Stimulated activated CD8-positive, alpha-beta memory T cell treated with anti-CD3 and anti-CD28 coated beads, Interleukin-7, amount 100 ng/mL, for 24 hours (primary cell): ENCODE data around the gene GUK1.
"Not testable (repeated sequence)": the region's sequence is repeated elsewhere in the genome, so short reads cannot be mapped to it uniquely, and the experiment has no call there.

Experiments
- DNase-seq: peaks from one replicate; pipeline ENCODE4 v3.0.0-alpha.2; 2020; ENCODE audit warnings: low read depth

GUK1 gene

DNA sequence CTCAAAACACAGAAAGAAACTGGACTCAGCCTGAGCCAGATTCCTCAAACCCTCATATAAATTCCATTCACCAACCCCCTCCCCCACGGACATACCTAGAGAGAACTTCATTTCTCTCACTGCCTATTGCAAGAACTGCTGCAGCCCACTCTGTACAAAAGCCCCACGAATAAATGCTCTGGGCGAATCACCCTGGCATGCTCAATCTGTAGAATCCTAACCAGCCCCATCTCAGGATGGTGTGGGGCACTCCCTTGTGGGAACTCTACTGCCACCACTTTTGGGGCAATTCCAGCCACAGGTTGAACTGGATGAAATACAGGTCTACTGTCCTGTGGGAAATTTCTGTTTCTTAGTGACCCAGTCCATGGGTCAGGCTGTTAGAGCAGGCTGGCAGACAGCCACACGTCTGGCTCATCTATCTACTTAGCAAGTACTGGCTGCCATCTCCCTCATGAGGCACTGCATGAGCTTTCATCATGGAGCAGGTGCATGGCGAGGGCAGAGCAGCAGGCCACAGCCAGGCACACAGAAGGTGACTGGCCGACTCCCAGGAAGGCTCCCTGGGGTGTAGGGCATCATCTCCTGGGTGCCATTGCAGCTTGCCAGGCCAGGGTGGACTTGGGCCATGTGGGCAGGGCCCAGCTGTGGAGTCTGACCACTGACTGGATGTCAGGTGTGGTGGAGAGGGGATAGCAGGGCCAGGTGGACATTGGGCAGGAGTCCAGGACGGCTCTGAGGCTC lies 35.4 kb upstream of the GUK1 start:
- DNase-seq, result no peak

DNA sequence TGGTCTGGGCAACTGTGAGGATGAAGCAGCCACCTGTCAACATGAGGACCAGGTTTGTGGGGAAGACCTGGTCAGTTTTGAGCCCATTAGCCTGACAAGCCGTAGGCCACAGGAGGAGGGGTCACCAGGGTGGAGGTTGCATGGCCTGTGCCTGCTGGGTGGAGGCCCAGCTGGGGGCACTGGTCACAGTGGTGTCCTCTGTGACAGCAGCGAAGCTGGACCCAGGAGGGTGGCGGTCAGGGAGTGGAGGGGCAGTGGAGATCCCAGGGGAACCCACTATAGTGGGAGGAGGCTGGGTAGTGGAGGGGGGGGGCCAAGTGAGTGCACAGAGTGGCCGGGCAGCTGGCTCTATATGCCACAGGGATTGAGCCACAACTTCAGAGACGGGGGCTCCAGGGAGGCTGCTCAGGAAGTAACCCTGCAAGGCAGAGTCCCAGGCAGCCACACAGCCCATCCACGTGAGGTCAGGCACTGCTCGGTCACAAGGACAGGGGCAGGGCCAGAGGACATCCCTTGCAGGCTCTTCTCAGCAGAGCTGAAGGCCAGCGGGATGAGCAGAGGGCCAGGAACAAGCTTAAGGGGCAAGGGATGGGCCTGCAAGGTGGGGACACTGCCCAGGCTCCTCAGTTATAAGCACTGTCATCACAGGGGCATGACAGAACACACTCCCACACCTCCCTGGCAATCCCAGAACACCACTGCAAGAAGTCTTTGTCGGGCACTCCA lies 34.6 kb upstream of the GUK1 start:
- DNase-seq, result no peak

DNA sequence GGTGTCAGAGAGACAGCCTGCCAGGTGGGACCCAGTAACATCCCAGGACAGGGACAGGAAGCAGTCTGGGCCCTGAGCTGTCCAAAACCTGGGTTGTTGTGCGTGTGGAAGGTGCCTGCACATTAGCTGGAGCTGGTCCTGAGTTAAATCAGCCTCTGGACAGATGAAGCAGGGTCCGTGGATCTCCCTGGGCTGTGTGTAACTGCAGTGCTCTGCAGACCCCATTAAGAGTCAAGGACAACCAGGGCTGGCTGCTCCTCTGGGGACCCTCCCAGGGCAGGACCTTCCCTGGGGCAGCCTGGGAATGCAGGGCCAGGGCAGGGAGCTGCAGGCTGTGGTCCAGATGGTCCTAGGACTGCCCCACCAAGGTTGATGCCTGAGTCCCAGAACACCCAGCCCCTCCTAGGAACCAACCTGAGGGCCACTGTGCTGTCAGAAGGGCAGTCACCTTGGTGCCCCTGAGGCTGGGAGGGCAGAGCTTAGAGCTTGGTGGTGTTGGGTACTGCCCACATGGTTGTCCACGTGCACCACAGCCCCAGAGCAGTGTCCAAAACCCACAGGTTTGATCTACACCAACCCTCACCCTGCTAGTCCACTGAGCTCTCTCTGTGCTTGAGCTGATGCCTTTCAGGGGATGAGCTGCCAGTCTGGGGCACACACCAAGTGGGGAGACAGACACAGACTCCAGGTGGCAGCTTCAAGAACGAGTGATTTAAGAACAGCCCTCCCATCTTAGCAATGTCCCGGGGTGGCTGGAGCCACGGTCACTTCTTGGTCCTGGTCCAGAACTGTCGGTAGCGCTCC lies 33.9 kb upstream of the GUK1 start:
- no peak for DNase-seq

DNA sequence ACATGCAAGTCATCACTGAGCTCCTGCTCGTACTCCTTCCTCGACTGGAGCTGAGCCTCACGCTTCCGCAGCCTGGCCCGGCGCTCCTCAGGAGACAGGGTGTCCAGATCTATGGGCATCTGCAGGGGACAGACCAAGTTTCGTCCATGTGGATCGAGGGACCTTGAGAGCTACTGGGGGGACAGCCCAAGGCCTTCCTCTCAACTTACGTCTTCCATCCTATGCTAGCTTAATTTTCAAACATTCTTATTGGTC lies 33.4 kb upstream of the GUK1 start:
- DNase-seq, result no peak

DNA sequence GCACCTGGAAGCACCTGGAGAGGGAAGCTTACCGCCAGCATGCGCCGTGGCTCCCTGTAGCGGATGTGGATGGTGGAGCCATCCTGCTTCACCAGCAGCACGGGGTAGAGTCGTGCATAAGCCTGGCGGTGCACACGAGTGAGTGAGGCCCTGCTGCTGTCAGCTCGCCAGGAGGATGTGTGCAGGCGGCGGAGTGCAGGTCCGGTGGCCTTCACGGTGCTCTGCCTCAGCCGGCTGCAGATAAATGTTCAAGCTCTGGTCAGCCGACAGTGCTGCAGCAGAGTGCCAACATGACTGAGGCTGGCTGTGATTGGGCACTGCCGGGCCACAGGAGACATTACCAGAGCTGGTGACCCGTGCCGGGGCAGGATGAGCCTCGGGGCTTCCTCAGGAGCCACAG lies 32.4 kb upstream of the GUK1 start:
- no peak for DNase-seq

DNA sequence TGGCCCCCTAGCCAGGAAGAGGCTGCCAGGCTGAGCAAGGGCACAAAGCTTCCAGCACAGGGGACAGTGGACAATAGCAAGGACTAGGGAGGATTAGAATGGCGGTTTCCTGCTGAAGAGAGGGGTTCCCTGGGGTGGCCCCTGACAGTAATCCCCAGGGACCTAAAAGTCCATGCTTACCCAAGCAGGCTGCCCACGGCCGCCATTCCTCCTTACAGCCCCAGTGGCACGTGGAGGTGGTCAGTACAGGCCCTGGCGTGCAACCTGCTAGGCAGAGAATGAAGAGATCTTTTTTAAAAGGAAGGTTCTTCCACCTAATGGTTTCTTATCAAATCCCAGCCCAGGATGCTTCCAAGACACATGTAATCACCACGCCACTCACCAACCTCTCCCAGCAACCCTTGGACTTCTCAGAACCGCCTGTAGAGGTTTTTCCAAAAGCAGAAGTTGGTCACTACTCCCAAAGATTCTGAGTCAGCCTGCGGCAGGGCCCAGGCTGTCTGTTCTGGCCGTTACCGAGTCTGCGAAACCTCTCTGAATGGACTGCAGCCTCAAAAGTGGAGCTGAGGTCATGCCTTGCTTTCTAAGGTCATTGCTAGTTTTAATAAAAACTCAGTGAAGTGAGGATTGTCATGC lies 31.9 kb upstream of the GUK1 start:
- no peak for DNase-seq

DNA sequence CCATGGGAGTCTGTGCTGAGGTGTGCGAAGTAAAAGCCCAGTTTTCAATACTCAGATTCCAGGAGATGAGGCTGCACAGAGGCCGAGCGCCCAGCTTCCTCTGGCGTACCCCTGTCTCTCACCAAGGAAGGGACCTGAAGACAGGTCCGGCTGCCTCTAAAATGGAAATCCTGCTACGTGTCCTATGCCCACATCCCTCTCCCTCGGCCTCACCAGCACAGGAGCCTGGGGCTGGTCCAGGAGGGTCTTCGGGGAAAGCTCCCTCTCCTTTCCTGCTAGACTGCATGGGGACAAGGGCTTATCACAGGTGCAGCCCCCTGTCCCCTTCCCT lies 31.4 kb upstream of the GUK1 start:
- no peak for DNase-seq

DNA sequence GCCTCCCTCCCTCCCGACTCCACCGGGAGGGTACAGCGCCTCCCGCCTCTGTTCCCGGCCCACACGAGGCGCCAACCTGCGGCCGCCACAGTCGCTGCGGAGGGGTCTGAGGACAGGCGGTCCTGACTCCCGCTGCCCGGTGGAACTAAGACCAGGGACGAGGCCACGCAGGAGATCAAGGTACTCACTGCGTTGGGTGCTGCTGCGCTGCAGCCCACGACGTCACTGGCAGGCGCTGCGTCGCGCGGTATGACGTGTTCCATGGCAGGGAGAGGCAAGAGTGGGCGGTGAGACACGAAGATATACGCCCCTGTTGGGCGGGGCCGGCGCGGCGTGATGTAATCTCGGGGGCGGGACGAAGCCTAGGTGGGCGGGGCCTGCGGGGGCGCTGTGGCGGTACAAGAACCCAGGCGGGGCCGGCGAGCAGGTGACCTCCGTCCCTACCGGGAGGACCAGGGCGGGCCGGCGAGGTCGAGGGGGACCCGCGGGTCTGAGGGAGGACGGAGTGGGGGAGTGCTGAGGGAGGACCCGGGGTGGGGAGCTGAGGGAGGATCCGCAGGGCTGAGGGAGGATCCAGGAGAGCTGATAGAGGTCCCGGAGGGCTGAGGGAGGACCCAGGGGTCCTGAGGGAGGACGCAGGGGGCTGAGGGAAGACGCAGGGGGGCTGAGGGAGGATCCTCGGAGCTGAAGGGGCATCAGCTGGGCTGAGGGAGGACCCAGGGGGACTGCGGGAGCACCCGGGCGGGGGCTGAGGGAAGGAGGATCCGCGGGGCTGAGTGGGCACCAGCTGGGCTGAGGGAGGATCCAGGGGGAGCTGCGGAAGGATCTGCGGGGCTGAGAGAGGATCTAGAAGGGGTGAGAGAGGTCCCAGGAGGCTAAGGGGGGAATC lies 30.8 kb upstream of the GUK1 start, which contains the start of gene MRPL55:
MRPL55 (minus strand) TSS at position 227 of the 889 bp plus-strand sequence. CDS start 1,039 bp downstream, outside the sequence.
- DNase-seq, result peak; percentile 98

DNA sequence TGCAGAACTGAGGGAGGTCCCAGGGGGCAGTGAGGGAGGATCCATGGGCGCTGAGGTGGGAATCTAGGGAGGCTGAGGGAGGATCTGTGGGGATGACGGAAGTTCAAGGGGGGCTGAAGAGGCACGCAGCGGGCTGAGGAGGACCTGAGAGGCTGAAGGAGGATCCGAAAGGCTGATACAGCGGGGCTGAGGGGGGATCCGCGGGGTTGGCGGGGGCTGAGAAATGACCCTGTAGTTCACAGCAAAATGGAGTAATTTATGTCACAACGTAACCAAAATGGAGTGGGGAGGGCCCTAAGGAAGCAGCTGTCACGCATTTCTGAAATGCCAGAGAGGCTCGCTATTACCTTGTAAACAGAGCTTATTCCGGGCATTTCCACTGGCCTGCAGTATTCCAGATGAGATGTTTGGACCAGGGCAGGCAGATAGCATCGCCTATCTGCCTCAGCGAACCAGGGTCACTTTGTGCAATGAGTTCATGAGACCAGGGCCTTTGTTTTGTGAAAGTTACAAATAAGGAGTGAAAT lies 30.1 kb upstream of the GUK1 start:
- DNase-seq, result no peak

DNA sequence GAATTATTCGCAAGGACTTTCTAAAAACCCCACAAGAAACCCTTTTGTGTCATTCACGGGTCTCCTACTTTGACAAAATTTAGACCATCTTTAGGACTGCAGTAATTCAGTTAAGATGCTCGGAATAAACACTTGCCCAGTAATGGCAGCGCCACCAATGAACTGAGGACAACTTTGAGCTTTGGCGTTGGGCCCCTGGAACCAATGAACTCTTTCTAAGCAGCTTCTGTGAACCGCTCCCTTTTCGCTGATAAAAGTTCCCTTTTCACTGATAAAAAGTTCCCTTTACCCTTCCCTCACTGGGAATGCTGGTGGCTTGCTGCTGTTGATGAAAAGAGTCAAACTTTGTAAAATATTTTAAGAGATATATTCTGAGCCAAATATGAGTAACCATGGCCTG lies 29.5 kb upstream of the GUK1 start:
- DNase-seq, result no peak

DNA sequence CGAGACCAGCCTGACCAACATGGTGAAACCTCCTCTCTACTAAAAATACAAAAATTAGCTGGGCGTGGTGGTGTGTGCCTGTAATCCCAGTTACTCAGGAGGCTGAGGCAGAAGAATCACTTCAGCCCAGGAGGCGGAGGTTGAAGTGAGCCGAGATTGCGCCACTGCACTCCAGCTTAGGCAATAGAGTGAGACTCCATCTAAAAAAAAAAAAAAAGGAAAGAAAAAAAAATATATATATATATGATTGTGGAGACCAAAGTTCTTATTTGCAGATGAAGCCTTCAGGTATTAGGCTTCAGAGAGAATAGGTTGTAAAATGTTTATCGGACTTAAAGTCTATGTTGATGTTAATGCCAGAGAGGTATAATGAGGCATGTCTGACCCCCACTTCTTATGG lies 28.8 kb upstream of the GUK1 start:
- DNase-seq, result not testable (repeated sequence)

DNA sequence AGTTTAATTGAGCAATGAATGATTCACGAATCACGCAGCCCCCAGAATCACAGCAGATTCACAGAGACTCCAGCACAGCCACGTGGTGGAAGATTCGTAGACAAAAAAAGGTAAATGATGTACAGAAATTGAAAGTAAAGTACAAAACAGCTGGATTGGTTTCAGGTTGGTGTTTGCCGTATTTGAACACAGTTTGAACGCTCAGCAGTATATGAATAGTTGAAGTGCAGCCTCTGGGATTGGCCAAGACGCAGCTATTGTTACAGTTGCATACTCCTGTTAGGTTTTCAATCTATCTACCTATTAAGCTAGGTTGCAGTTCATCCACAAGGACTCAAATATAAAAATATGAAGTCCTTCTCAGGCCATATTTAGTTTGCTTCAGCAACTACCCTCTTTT lies 27.9 kb upstream of the GUK1 start:
- DNase-seq, result no peak

DNA sequence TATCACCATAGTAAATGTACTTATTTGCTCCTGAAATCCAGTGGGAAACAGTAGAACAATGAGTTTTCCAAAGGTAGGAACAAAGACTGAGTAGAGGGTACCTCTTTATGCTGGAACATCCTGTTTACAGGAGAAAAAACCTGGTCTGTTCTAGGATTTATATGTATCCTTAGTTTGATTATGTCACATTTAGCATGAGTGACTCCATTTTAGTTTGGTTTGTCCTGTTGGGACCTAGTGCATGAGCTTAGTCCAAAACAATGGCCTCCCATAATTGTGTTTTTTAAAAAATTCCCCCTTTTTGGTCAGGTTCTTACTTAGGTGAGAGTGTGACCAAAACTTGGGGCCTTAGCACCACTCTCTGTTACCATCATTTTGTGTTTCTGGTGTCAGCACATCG lies 27.5 kb upstream of the GUK1 start:
- DNase-seq, result no peak

DNA sequence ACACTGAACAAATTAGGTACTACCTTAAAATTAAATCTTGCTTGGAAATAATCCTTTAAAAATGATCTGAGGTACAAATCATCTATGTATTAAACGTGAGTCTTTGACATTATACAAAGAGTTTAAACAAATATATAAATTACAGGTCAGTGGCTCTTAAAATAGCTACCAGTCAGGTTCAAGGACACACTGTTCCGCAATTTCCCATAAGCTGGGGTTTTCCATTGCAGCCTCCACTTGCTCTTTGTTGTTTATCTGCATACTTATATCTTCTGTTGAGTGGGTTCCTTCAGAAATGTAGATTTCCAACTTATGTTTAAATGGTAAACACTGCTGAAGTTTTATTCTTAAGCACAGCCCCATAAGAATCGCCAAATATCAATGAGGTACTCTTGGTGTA lies 25.3 kb upstream of the GUK1 start:
- DNase-seq, result no peak

DNA sequence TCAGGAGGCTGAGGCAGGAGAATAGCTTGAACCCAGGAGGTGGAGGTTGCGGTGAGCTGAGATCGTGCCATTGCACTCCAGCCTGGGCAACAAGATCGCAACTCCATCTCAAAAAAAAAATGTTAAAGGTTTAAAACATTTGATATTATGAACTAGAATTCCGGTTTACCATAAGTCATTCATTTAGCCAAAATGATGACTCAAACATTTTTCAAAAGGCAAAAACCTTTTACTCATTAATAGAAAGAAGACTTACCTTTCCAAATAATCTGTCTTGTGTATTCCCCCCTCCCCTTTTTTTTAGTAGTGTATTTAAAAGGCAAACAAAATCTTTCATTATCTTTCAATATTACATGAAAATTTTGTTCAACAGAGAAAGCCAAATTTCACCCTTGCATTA lies 22.7 kb upstream of the GUK1 start:
- no peak for DNase-seq

DNA sequence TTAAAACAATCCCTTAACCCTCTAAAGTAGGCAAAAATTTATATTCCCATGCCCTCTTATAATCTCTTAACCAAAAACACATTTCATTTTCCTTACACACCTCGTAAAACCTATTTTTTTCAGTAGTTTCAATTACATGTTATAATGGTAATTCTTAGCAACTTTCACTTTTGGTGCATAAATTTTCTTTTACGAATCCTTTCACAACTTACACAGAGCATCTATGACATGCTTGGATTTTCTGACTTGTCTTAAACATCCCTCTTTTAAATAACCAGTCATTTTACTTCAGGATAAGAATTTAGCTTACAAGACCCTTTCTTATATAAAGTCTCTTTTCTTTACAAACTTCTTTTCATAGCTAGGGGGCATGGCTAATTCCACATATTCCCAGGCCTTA lies 22.0 kb upstream of the GUK1 start:
- no peak for DNase-seq

DNA sequence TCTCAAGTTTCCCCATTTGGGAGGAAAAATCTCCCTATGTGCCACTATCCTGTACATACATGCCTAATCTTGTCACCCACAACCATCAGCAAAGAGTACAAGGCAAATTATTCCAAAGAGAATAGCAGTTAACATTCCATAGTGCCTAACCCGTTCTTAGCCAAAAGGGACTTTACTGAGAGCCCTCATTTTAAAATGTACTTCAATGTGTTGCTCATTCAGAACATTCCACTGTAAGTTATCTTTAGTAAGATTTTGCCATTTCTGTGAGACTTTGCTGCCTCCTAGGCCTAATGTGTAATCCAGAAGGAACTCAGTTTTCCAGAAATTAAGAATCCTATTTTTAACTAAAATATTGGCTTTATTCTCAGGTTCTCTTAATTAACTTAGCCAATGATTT lies 19.7 kb upstream of the GUK1 start:
- DNase-seq, result no peak

DNA sequence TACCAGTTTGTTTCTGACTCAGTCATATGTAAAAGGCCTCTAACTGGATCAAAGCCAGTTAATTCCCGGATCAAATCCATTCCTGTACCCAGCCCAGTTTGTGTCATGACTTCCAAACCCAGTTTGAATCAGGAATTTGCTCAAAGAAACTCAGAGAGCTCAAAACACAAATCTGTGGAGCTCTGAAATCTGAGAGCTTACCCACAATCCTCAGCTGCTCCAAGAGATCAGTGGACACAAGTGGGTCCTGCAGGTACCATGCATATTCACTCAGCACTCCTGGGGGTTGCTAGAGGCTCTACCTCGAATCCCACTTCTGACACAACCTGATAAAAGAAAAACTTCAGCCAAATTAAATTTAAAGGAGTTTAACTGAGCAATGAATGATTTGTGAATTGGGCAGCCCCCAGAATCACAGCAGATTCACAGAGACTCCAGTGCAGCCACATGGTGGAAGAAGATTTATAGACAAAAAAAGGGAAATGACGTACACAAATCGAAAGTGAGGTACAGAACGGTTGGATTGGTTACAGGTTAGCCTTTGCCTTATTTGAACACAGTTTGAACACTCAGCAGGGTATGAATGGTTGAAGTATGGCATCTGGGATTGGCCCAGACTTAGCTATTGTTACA lies 19.1 kb upstream of the GUK1 start:
- DNase-seq, result no peak

DNA sequence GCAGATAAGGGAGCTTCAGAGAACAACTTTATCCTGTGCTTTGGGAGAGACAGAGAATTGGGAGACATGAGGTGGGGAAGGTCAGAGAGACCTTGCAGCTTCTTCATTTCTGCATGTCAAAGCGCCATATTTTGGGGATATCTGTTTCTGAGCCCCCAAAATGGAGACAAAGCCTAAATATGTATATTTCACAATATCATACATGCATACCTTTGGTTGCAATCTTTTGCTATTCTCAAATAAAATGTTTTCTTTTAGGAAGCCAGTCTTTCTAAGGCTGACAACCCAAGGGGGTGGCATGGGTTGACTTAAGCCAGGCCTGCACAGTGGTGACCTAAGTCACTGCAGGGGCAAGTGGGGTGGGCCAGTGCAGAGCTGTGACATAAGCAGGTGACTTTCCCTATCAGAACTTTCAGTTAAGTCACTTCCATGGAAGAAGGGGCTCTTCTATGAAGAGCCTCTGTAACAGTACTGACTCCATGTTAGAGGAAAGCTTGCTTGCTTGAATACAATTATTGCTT lies 17.1 kb upstream of the GUK1 start:
- DNase-seq, result no peak

DNA sequence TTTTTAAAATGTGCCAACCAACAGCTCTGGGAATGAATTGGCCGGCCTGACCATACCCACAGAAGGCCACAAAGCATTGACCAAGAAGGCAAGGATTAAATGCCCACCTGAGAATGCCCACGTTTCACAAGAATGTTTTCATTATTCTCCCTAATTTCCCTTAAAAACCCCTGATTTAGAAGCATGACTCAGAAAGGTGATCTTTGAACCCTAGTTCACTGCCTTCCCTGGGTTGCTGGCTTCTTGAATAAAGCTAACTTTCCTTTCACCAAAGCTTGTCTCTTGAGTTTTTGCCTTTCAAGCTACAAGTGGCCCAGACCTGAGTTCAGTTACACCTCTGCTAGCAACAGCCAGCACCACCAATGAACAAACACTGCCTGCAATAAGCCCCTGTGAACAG lies 16.6 kb upstream of the GUK1 start:
- no peak for DNase-seq

DNA sequence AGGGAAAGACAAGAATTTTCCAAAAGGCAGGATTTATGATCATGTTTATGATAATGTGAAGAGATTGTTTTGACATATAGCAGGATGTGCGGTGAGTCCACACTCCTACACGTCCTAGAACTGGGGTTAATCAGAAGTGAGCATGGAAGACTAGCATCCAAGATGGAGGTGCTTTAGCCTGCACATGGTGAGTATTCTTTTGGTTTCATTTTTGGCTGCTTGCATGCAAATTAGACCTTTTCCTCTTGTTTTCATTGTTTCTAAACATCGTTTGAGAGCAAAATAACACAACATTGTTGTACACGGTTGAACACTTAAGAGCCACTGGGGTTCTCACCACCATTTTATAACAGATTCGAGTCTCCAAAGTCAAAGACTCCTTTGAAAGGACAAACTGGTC lies 14.9 kb upstream of the GUK1 start:
- no peak for DNase-seq
